Measurements from ENCODE around the gene PCP4. TPM values are rescaled to one million over a fixed set of nuclear protein-coding genes. Genes with fewer than 3 reads are reported as not detected.

PCP4 gene
- total and polyA plus RNA-seq, 10 of the 15 experiments (the other 5 are each of a cell fraction or from before 2014, with no cell fraction given) = not detected

DNA sequence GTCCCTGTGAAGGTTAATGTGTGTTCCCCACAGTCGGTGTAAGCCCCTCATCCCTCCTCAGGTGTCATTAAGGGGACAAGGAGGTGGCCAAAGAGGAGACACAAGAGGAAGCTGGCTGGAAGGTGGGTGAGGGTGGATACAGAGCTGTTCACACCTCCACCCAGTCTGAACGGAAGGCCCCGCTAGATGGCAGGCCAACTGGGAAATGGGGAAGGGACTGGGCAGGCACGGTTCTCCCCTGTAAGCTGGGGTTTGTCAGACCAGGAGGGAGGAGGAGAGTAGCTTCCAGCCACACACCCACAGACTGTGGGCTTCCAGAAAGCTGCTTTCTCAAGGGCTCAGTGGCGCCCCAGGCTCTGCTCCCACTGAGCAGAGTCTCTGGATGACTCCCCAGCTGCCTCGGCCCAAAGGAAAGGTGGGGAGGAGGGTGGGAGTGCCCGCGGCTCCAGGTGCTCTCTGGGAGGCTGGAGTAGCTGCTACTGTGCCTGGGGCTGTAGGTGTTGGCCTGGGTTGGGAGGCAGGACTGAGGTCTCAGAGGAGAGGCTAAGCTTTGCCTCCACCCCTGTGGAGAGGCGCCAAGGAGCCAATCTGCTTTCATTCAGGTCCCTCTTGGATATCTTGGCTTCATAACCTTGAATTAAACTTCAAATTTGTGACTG lies 41.2 kb downstream of the PCP4 start:
- ChIA-PET SMC1A (ENCODE audit: uncharacterized antibody, unreplicated experiment) (no interaction called here), CTCF (no interaction called here), RAD21 (ENCODE audit: unreplicated experiment) (no interaction called here), POLR2A (no interaction called here)
- H3K9me3 ChIP-seq (replicated peaks; ENCODE audit: control insufficient read depth, insufficient read depth, low read length) = no peaks in the 10 kb centered on the region; the same call in 2 of the 3 replicates
- ATAC-seq = no peak
- no peak for DNase-seq (ENCODE audit: low read depth, low spot score)
- H3K79me2 ChIP-seq (ENCODE audit: control insufficient read depth, insufficient read depth, low read length) = no peaks in the 10 kb centered on the region
- no TSS peak for BruUV-seq (replicated peaks)
- in situ Hi-C loops (cut with MboI) (no loop called here), intact Hi-C loops (cut with micrococcal nuclease; ENCODE audit: unreplicated experiment) (no loop called here)
- H3K27me3 ChIP-seq (replicated peaks in 1 of 2; ENCODE audit: control insufficient read depth in 2 of 2, insufficient read depth in 2 of 2, low read length in 1 of 2) = no peaks in the 10 kb centered on the region
- no peak overlapping the region for H2AFZ ChIP-seq (ENCODE audit: control insufficient read depth, low read depth, low read length)
- no peak overlapping the region for H3K4me2 ChIP-seq (ENCODE audit: control insufficient read depth, insufficient read depth)
- FAIRE-seq = no peak
- H3K9ac ChIP-seq (ENCODE audit: control insufficient read depth, insufficient read depth, low read length) = no peak overlapping the region
- H4K20me1 ChIP-seq (ENCODE audit: control insufficient read depth, insufficient read depth) = no peaks in the 10 kb centered on the region
- H3K4me1 ChIP-seq (ENCODE audit: control insufficient read depth, insufficient read depth, low read length) = no peaks in the 10 kb centered on the region
- no peaks in the 10 kb centered on the region for H3K36me3 ChIP-seq (ENCODE audit: control insufficient read depth in 2 of 2, insufficient read depth in 2 of 2, low read length in 1 of 2)
- no peak overlapping the region for H3K27ac ChIP-seq (ENCODE audit: control insufficient read depth, insufficient read depth)
- H3K4me3 ChIP-seq = no peak overlapping the region
- WGBS (ENCODE audit: insufficient coverage, insufficient replicate concordance, low lambda C conversion rate, missing lambda C conversion rate) = 19% methylated on average over 9 of the region's 9 CpGs
- TF ChIP-seq YBX1 (IDR thresholded peaks at IDR 0.05) (no peak), EED (IDR thresholded peaks at IDR 0.05; ENCODE audit: low read depth) (no peak), CREB1 (IDR thresholded peaks at IDR 0.05; ENCODE audit: low read depth) (no peak), STAT1 (conservative IDR thresholded peaks at IDR 0.05) (no peak), CHD1 (IDR thresholded peaks at IDR 0.05; ENCODE audit: low read depth, low read length) (no peak), ZNF217 (IDR thresholded peaks at IDR 0.05) (no peak), NFYB (IDR thresholded peaks at IDR 0.05; ENCODE audit: insufficient read depth, low read depth, low read length) (no peak), RBBP5 (conservative IDR thresholded peaks at IDR 0.05) (no peak)
- TF ChIP-seq, protein P1, sequence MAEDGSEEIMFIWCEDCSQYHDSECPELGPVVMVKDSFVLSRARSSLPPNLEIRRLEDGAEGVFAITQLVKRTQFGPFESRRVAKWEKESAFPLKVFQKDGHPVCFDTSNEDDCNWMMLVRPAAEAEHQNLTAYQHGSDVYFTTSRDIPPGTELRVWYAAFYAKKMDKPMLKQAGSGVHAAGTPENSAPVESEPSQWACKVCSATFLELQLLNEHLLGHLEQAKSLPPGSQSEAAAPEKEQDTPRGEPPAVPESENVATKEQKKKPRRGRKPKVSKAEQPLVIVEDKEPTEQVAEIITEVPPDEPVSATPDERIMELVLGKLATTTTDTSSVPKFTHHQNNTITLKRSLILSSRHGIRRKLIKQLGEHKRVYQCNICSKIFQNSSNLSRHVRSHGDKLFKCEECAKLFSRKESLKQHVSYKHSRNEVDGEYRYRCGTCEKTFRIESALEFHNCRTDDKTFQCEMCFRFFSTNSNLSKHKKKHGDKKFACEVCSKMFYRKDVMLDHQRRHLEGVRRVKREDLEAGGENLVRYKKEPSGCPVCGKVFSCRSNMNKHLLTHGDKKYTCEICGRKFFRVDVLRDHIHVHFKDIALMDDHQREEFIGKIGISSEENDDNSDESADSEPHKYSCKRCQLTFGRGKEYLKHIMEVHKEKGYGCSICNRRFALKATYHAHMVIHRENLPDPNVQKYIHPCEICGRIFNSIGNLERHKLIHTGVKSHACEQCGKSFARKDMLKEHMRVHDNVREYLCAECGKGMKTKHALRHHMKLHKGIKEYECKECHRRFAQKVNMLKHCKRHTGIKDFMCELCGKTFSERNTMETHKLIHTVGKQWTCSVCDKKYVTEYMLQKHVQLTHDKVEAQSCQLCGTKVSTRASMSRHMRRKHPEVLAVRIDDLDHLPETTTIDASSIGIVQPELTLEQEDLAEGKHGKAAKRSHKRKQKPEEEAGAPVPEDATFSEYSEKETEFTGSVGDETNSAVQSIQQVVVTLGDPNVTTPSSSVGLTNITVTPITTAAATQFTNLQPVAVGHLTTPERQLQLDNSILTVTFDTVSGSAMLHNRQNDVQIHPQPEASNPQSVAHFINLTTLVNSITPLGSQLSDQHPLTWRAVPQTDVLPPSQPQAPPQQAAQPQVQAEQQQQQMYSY (CRISPR knock-in tag; IDR thresholded peaks at IDR 0.05) = no peak
- TF ChIP-seq, protein P2, sequence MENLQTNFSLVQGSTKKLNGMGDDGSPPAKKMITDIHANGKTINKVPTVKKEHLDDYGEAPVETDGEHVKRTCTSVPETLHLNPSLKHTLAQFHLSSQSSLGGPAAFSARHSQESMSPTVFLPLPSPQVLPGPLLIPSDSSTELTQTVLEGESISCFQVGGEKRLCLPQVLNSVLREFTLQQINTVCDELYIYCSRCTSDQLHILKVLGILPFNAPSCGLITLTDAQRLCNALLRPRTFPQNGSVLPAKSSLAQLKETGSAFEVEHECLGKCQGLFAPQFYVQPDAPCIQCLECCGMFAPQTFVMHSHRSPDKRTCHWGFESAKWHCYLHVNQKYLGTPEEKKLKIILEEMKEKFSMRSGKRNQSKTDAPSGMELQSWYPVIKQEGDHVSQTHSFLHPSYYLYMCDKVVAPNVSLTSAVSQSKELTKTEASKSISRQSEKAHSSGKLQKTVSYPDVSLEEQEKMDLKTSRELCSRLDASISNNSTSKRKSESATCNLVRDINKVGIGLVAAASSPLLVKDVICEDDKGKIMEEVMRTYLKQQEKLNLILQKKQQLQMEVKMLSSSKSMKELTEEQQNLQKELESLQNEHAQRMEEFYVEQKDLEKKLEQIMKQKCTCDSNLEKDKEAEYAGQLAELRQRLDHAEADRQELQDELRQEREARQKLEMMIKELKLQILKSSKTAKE (IDR thresholded peaks at IDR 0.05; ENCODE audit: low read depth, poor library complexity, severe bottlenecking) = no peak
- TF ChIP-seq, protein P3, sequence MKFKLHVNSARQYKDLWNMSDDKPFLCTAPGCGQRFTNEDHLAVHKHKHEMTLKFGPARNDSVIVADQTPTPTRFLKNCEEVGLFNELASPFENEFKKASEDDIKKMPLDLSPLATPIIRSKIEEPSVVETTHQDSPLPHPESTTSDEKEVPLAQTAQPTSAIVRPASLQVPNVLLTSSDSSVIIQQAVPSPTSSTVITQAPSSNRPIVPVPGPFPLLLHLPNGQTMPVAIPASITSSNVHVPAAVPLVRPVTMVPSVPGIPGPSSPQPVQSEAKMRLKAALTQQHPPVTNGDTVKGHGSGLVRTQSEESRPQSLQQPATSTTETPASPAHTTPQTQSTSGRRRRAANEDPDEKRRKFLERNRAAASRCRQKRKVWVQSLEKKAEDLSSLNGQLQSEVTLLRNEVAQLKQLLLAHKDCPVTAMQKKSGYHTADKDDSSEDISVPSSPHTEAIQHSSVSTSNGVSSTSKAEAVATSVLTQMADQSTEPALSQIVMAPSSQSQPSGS (IDR thresholded peaks at IDR 0.05; ENCODE audit: low read length) = no peak
- TF ChIP-seq, protein P4, sequence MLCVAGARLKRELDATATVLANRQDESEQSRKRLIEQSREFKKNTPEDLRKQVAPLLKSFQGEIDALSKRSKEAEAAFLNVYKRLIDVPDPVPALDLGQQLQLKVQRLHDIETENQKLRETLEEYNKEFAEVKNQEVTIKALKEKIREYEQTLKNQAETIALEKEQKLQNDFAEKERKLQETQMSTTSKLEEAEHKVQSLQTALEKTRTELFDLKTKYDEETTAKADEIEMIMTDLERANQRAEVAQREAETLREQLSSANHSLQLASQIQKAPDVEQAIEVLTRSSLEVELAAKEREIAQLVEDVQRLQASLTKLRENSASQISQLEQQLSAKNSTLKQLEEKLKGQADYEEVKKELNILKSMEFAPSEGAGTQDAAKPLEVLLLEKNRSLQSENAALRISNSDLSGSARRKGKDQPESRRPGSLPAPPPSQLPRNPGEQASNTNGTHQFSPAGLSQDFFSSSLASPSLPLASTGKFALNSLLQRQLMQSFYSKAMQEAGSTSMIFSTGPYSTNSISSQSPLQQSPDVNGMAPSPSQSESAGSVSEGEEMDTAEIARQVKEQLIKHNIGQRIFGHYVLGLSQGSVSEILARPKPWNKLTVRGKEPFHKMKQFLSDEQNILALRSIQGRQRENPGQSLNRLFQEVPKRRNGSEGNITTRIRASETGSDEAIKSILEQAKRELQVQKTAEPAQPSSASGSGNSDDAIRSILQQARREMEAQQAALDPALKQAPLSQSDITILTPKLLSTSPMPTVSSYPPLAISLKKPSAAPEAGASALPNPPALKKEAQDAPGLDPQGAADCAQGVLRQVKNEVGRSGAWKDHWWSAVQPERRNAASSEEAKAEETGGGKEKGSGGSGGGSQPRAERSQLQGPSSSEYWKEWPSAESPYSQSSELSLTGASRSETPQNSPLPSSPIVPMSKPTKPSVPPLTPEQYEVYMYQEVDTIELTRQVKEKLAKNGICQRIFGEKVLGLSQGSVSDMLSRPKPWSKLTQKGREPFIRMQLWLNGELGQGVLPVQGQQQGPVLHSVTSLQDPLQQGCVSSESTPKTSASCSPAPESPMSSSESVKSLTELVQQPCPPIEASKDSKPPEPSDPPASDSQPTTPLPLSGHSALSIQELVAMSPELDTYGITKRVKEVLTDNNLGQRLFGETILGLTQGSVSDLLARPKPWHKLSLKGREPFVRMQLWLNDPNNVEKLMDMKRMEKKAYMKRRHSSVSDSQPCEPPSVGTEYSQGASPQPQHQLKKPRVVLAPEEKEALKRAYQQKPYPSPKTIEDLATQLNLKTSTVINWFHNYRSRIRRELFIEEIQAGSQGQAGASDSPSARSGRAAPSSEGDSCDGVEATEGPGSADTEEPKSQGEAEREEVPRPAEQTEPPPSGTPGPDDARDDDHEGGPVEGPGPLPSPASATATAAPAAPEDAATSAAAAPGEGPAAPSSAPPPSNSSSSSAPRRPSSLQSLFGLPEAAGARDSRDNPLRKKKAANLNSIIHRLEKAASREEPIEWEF (IDR thresholded peaks at IDR 0.05; ENCODE audit: insufficient replicate concordance, low read depth, low read length) = no peak
